HEK293 (cell line): ENCODE measurements around the gene MBLAC1.

ENCODE experiments used
- CTCF ChIA-PET: fragments of 350-600 bp; formaldehyde crosslinking; extraction: SDS; loops from one replicate; lab custom pipeline; 2021; ENCODE audit warnings: antibody characterized with exemption; lab: Yijun Ruan, JAX
- POLR2A ChIA-PET: fragments of 300-600 bp; formaldehyde crosslinking; extraction: SDS; loops from one replicate; lab custom pipeline; 2020; ENCODE audit warnings: antibody characterized with exemption, inconsistent platforms; lab: Yijun Ruan, JAX
- H3K27ac ChIP-seq: fragments of 200-500 bp; sonication (Bioruptor generic); 2 replicates; pipeline ENCODE4 v1.5.1; 2014; ENCODE audit warnings: low read depth, low read length, control low read depth, inconsistent platforms; ENCODE audit errors: extremely low read depth
- H3K36me3 ChIP-seq, 2 experiments: fragments of 200-500 bp in 1 of 2; sonication (Bioruptor generic) in 1 of 2; 1 replicate in 1 of 2; 2 replicates in 1 of 2; pipeline ENCODE4 v1.5.1; 2014 to 2017; ENCODE audit warnings: inconsistent platforms in 2 of 2, low read length in 2 of 2; ENCODE audit not compliant: control insufficient read depth in 2 of 2, insufficient read depth in 1 of 2
- H3K4me1 ChIP-seq: fragments of 200-500 bp; sonication (Bioruptor generic); 2 replicates; pipeline ENCODE4 v1.5.1; 2014; ENCODE audit warnings: mild to moderate bottlenecking, low read length, inconsistent platforms; ENCODE audit not compliant: control insufficient read depth, insufficient read depth
- H3K4me3 ChIP-seq: 2 replicates; pipeline ENCODE4 v1.5.1; 2011; ENCODE audit warnings: low read depth, mild to moderate bottlenecking, control low read depth, low read length, moderate library complexity
- H3K9me3 ChIP-seq: fragments of 200-500 bp; sonication (Bioruptor generic); 2 replicates; pipeline ENCODE4 v1.5.1; 2014; ENCODE audit warnings: low read depth, low read length, inconsistent platforms; ENCODE audit not compliant: control insufficient read depth, insufficient read depth
- AEBP2 ChIP-seq: fragments of 450-650 bp; formaldehyde crosslinking; IDR thresholded peaks from 2 replicates; pipeline ENCODE4 v1.5.1; 2016; ENCODE audit warnings: missing biosample characterization, missing genetic modification characterization, borderline replicate concordance
- KLF1 ChIP-seq: fragments of 450-650 bp; formaldehyde crosslinking; IDR thresholded peaks from 2 replicates; pipeline ENCODE4 v1.5.1; 2016; ENCODE audit warnings: missing biosample characterization, missing genetic modification characterization
- KLF9 ChIP-seq: fragments of 450-650 bp; formaldehyde crosslinking; IDR thresholded peaks from 2 replicates; pipeline ENCODE4 v1.5.1; 2016; ENCODE audit warnings: missing biosample characterization, missing genetic modification characterization, low read depth
- MYNN ChIP-seq: fragments of 450-650 bp; formaldehyde crosslinking; IDR thresholded peaks from 2 replicates; pipeline ENCODE4 v1.5.1; 2016; ENCODE audit warnings: missing biosample characterization, missing genetic modification characterization, borderline replicate concordance
- REST ChIP-seq: fragments of 450-650 bp; formaldehyde crosslinking; IDR thresholded peaks from 2 replicates; pipeline ENCODE4 v1.5.1; 2016; ENCODE audit warnings: missing biosample characterization, missing genetic modification characterization
- ZBTB17 ChIP-seq: fragments of 450-650 bp; formaldehyde crosslinking; IDR thresholded peaks from 2 replicates; pipeline ENCODE4 v1.5.1; 2016; ENCODE audit warnings: missing biosample characterization, missing genetic modification characterization
- ZBTB6 ChIP-seq: fragments of 450-650 bp; formaldehyde crosslinking; IDR thresholded peaks from 2 replicates; pipeline ENCODE4 v1.5.1; 2017; ENCODE audit warnings: missing biosample characterization, missing genetic modification characterization
- ZNF121 ChIP-seq: fragments of 450-650 bp; formaldehyde crosslinking; IDR thresholded peaks from 2 replicates; pipeline ENCODE4 v1.5.1; 2016; ENCODE audit warnings: missing biosample characterization, missing genetic modification characterization
- ZNF184 ChIP-seq: fragments of 450-650 bp; IDR thresholded peaks from 2 replicates; pipeline ENCODE4 v1.5.1; 2018; ENCODE audit warnings: missing biosample characterization, mild to moderate bottlenecking, missing genetic modification characterization
- ZNF214 ChIP-seq: fragments of 450-650 bp; formaldehyde crosslinking; IDR thresholded peaks from 2 replicates; pipeline ENCODE4 v1.5.1; 2017; ENCODE audit warnings: missing biosample characterization, mild to moderate bottlenecking, missing genetic modification characterization, borderline replicate concordance
- ZNF223 ChIP-seq: fragments of 450-650 bp; formaldehyde crosslinking; IDR thresholded peaks from 2 replicates; pipeline ENCODE4 v1.5.1; 2016; ENCODE audit warnings: missing biosample characterization, missing genetic modification characterization
- ZNF23 ChIP-seq: fragments of 450-650 bp; formaldehyde crosslinking; IDR thresholded peaks from 2 replicates; pipeline ENCODE4 v1.5.1; 2016; ENCODE audit warnings: missing biosample characterization, missing genetic modification characterization, borderline replicate concordance
- ZNF280D ChIP-seq: fragments of 450-650 bp; formaldehyde crosslinking; IDR thresholded peaks from 2 replicates; pipeline ENCODE4 v1.5.1; 2016; ENCODE audit warnings: missing biosample characterization, missing genetic modification characterization
- ZNF362 ChIP-seq: fragments of 450-650 bp; formaldehyde crosslinking; IDR thresholded peaks from 2 replicates; pipeline ENCODE4 v1.5.1; 2016; ENCODE audit warnings: missing biosample characterization, missing genetic modification characterization
- ZNF521 ChIP-seq: fragments of 450-650 bp; formaldehyde crosslinking; IDR thresholded peaks from 2 replicates; pipeline ENCODE4 v1.5.1; 2017; ENCODE audit warnings: missing biosample characterization, mild to moderate bottlenecking, missing genetic modification characterization
- ZNF596 ChIP-seq: fragments of 450-650 bp; IDR thresholded peaks from 2 replicates; pipeline ENCODE4 v1.5.0; 2018; ENCODE audit warnings: missing biosample characterization, mild to moderate bottlenecking, missing genetic modification characterization, moderate library complexity
- ZNF626 ChIP-seq: fragments of 450-650 bp; sonication (Bioruptor Pico); formaldehyde crosslinking; IDR thresholded peaks from 2 replicates; pipeline ENCODE4 v1.5.1; 2018; ENCODE audit warnings: missing biosample characterization, missing genetic modification characterization, inconsistent platforms
- ZNF660 ChIP-seq: fragments of 450-650 bp; IDR thresholded peaks from 2 replicates; pipeline ENCODE4 v1.5.1; 2018; ENCODE audit warnings: missing biosample characterization, mild to moderate bottlenecking, missing genetic modification characterization
- ZNF76 ChIP-seq: fragments of 450-650 bp; formaldehyde crosslinking; IDR thresholded peaks from 2 replicates; pipeline ENCODE4; 2016; ENCODE audit warnings: low read depth, missing biosample characterization, missing genetic modification characterization, borderline replicate concordance
- ZNF768 ChIP-seq: fragments of 450-650 bp; formaldehyde crosslinking; IDR thresholded peaks from 2 replicates; pipeline ENCODE4 v1.5.1; 2018; ENCODE audit warnings: missing biosample characterization, mild to moderate bottlenecking, missing genetic modification characterization
- ZNF791 ChIP-seq: fragments of 450-650 bp; formaldehyde crosslinking; IDR thresholded peaks from 2 replicates; pipeline ENCODE4 v1.5.1; 2016; ENCODE audit warnings: missing biosample characterization, missing genetic modification characterization
- ZNF830 ChIP-seq: fragments of 450-650 bp; IDR thresholded peaks from 2 replicates; pipeline ENCODE4 v1.5.0; 2018; ENCODE audit warnings: missing biosample characterization, missing genetic modification characterization, low read depth, mild to moderate bottlenecking, moderate library complexity
- ZSCAN16 ChIP-seq: fragments of 450-650 bp; formaldehyde crosslinking; IDR thresholded peaks from 2 replicates; pipeline ENCODE4 v1.5.1; 2016; ENCODE audit warnings: missing biosample characterization, missing genetic modification characterization

Gene MBLAC1

GRCh38 chr7:100109521-100110163 is 17.1 kb upstream of the MBLAC1 start:
- CTCF ChIA-PET, result interaction anchor here (0.6 kb wide), 1 partner anchor 744 kb away, joined by 3 read pairs; no protein-coding TSS in a partner anchor
- TF ChIP-seq ZNF223 (tag by site-specific recombination) (no peak), ZNF214 (tag by site-specific recombination) (no peak), ZNF596 (no peak), REST (tag by site-specific recombination) (no peak), ZNF626 (tag by site-specific recombination) (no peak), ZNF184 (tag by site-specific recombination) (no peak), KLF1 (no peak), ZNF121 (tag by site-specific recombination) (peak; percentile 64; the same call in 1 of the 2 replicates), ZBTB17 (tag by site-specific recombination) (0 out of 2 replicates have a peak, but pooled peaks have one; percentile 2), ZBTB6 (tag by site-specific recombination) (no peak), ZNF791 (tag by site-specific recombination) (no peak), ZNF362 (tag by site-specific recombination) (no peak), ZNF521 (no peak), KLF9 (tag by site-specific recombination) (no peak), ZNF768 (tag by site-specific recombination) (no peak), AEBP2 (tag by site-specific recombination) (no peak)
- TF ChIP-seq, all 188 proteins: peak for 2
- no peak overlapping the region for H3K4me3 ChIP-seq
- H3K4me1 ChIP-seq, result no peaks in the 10 kb centered on the region
- POLR2A ChIA-PET, result interaction anchor here (1.2 to 1.5 kb wide), 2 partner anchors 8 to 11 kb away, joined by 3 to 6 read pairs; partner anchors contain the start of gene AP4M1
- H3K36me3 ChIP-seq, result peaks cover 15 to 79% of the 10 kb centered on the region in 2 experiments; a peak in 2 of 3 replicates
- H3K27ac ChIP-seq, result no peak overlapping the region
- H3K9me3 ChIP-seq, result no peaks in the 10 kb centered on the region

- POLR2A ChIA-PET, result interaction anchor here (1.5 kb wide), 1 partner anchor 9 kb away, joined by 6 read pairs; the partner anchor contains the start of gene AP4M1
- peaks cover 15 to 66% of the 10 kb centered on the region in 2 experiments; a peak in 2 of 3 replicates for H3K36me3 ChIP-seq
- CTCF ChIA-PET, result no interaction called here
- TF ChIP-seq ZNF830 (tag by site-specific recombination) (no peak), ZNF660 (tag by site-specific recombination) (no peak), KLF1 (no peak), ZNF768 (tag by site-specific recombination) (no peak), ZNF23 (no peak), MYNN (tag by site-specific recombination) (no peak), ZNF76 (tag by site-specific recombination) (no peak), ZSCAN16 (tag by site-specific recombination) (no peak), ZNF280D (tag by site-specific recombination) (no peak), ZNF791 (tag by site-specific recombination) (no peak)
These were observed 15.6 kb upstream of the MBLAC1 start for GRCh38 chr7:100111156-100111555.

More at GRCh38 chr7:100111156-100111555, 15.6 kb upstream of the MBLAC1 start:
- Histone ChIP-seq H3K9me3 (no peaks in the 10 kb centered on the region), H3K27ac (no peak overlapping the region), H3K4me1 (no peaks in the 10 kb centered on the region), H3K4me3 (no peak overlapping the region)
